Measurements from ENCODE around the gene BBC3. TPM values are rescaled to one million over a fixed set of nuclear protein-coding genes. Genes with fewer than 3 reads are reported as not detected.

Gene BBC3
- total RNA-seq, 2 donors from 2014 or later = 19.5 to 21.7 TPM

- H3K9me3 ChIP-seq = no peaks in the 10 kb centered on the region
- H3K9ac ChIP-seq (ENCODE audit: low read depth in 2 of 2, low read length in 2 of 2) = no peak overlapping the region
- no peak for TF ChIP-seq CTCF (IDR thresholded peaks at IDR 0.05)
- DNase-seq = no peak
- H3K27ac ChIP-seq = no peak overlapping the region
- H3K27me3 ChIP-seq = no peaks in the 10 kb centered on the region
- intact Hi-C loops (cut with DNase I) = no loop called here
- peaks cover 9% of the 10 kb centered on the region for H3K36me3 ChIP-seq
- no peaks in the 10 kb centered on the region for H3K4me1 ChIP-seq
- H3K4me3 ChIP-seq = no peak overlapping the region
These were observed 29.5 kb upstream of the BBC3 start for GRCh38 chr19:47260476-47260875.

GRCh38 chr19:47258895-47259555, 28.0 kb upstream of the BBC3 start:
- H3K36me3 ChIP-seq = peaks cover under 1% of the 10 kb centered on the region
- H3K27ac ChIP-seq = no peak overlapping the region
- H3K27me3 ChIP-seq = no peaks in the 10 kb centered on the region
- H3K4me3 ChIP-seq = no peak overlapping the region
- no peaks in the 10 kb centered on the region for H3K4me1 ChIP-seq
- intact Hi-C loops (cut with DNase I) = no loop called here
- no peak for TF ChIP-seq CTCF (IDR thresholded peaks at IDR 0.05)
- H3K9me3 ChIP-seq = no peaks in the 10 kb centered on the region
- H3K9ac ChIP-seq (ENCODE audit: low read depth in 2 of 2, low read length in 2 of 2) = no peak overlapping the region
- no peak for DNase-seq

GRCh38 chr19:47258434-47258833, 27.4 kb upstream of the BBC3 start:
- DNase-seq = no peak
- H3K27ac ChIP-seq = no peak overlapping the region
- intact Hi-C loops (cut with DNase I) = no loop called here
- peak overlapping the region; percentile 78 to 80 for H3K9ac ChIP-seq (ENCODE audit: low read depth in 2 of 2, low read length in 2 of 2)
- H3K36me3 ChIP-seq = no peaks in the 10 kb centered on the region
- H3K4me1 ChIP-seq = no peaks in the 10 kb centered on the region
- H3K27me3 ChIP-seq = no peaks in the 10 kb centered on the region
- H3K4me3 ChIP-seq = no peak overlapping the region
- H3K9me3 ChIP-seq = no peaks in the 10 kb centered on the region
- no peak for TF ChIP-seq CTCF (IDR thresholded peaks at IDR 0.05)

- no peaks in the 10 kb centered on the region for H3K36me3 ChIP-seq
- no peak for TF ChIP-seq CTCF (IDR thresholded peaks at IDR 0.05)
- no peaks in the 10 kb centered on the region for H3K9me3 ChIP-seq
- H3K9ac ChIP-seq (ENCODE audit: low read depth in 2 of 2, low read length in 2 of 2) = peak overlapping the region; percentile 78 to 80
- H3K4me3 ChIP-seq = peak overlapping the region; percentile 38
- intact Hi-C loops (cut with DNase I) = no loop called here
- no peaks in the 10 kb centered on the region for H3K27me3 ChIP-seq
- no peaks in the 10 kb centered on the region for H3K4me1 ChIP-seq
- H3K27ac ChIP-seq = peak overlapping the region; percentile 90
- no peak for DNase-seq
These were observed 26.6 kb upstream of the BBC3 start for GRCh38 chr19:47257411-47258169.

GRCh38 chr19:47256693-47257410, 25.9 kb upstream of the BBC3 start:
- intact Hi-C loops (cut with DNase I) = no loop called here
- peak overlapping the region; percentile 44 for H3K4me3 ChIP-seq
- TF ChIP-seq CTCF (IDR thresholded peaks at IDR 0.05) = no peak
- no peaks in the 10 kb centered on the region for H3K4me1 ChIP-seq
- no peaks in the 10 kb centered on the region for H3K9me3 ChIP-seq
- H3K36me3 ChIP-seq = no peaks in the 10 kb centered on the region
- peak; percentile 100 for DNase-seq
- peak overlapping the region; percentile 90 for H3K27ac ChIP-seq
- H3K27me3 ChIP-seq = no peaks in the 10 kb centered on the region
- peak overlapping the region in 1 of 2 donors; percentile 28 for H3K9ac ChIP-seq (ENCODE audit: low read depth in 2 of 2, low read length in 2 of 2)

Measured in colonic mucosa (tissue), 4 donors.